ENCODE results near the gene ARMH3.
A peak's percentile ranks its signal among the peaks of the same experiment; 100 is the strongest.
"Not testable (repeated sequence)": the region's sequence is repeated elsewhere in the genome, so short reads cannot be mapped to it uniquely, and the experiment has no call there.

Gene ARMH3

GRCh38 chr10:101980677-101981076, 75.3 kb downstream of the ARMH3 start:
- not testable (repeated sequence) for DNase-seq

DNA sequence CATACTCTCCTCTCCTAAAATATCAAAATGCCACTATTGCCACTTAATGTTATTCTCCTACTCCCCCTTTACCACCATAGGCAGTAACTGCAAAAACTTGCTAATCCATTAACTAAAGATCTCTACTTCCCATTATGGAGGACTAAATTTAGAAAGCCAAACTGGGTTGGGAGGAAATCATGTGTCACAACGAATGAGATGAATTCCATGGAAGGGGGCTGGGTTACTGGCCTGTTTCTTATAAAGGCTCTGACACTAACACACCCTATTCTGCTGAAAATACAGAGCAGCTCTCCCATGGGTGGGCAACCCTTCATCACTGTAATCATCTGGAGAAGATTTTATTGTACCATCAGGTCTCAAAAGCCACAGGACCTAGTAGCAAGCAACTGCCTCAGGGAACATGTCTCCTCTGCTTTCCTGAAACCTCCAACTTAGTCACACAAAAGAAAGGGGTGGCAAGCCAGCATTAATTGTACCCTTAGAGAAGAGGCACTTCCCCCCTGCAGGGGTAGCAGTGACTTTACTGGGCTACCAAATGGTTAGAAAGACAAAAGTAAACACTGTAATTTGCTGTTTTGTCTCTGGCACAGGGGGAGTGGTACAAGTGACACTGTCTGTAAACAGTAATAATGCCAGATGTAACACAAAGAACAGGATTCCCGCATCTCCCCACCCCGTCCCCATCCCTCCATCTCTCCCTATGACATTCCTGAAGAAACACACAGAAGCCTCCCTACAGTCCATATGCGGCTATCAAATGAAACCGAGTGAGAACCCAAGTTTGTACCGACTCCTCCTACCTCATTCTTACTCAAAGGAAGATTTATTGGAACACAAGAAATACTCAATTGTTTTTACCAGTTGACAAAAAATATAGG, 81.6 kb downstream of the ARMH3 start:
- DNase-seq = no peak

DNA sequence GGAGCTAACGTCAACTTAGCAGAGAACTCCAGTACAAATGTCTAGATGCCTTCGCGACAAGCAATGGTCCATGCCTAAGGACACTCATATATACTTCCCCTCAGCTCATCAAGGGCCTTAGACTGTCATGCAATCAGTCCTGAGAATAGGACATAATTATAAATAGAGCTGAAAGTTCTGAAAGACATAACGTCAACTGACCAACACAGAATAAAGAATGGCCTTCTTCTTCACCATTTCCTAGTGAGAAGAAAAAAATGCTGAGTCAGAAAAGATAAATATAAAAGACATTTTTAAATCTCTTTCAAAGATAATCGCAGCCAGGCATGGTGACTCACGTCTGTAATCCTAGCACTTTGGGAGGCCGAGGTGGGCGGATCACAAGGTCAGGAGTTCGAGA, 83.2 kb downstream of the ARMH3 start:
- peak; percentile 13 for DNase-seq

- no peak for DNase-seq
Observed at GRCh38 chr10:101969412-101969922, 86.5 kb downstream of the ARMH3 start.

DNA sequence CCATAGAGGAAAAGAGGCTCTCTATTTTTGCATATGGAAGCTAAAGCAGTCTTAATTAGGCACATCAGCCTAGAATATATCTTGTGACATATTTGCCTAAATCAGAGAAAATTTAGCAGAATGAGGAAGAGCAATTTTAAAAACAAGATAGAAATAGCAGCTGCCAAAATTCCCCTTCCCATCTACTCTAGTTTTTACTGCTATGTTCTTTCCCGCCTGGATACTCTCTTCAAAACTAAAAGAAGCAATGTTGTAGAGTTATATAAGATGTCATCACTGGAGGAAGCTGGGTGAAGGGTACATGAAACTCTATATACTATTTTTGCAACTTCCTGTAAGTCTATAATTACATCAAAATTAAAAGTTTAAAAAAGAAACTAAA, 87.0 kb downstream of the ARMH3 start:
- no peak for DNase-seq

- no peak for DNase-seq
Observed at GRCh38 chr10:101968286-101968939, 87.6 kb downstream of the ARMH3 start.

DNA sequence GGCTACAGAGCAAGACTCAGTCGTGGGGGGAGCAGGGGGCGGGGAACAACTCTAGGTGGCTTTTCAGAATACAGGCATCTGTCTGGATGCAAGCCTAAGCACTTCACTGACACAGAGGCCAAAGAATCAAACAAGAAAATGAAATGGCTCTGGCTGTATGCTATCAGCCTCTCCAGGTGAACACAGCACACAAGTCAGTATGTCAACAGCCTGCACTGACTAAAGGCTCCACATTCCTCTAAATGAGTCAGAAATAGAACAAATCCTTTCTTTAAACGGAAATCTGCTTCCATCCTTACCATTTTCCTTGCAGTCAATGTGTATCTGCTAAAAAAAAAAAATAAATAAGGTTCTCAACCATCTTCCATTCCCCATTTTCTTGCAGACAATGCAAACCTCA, 88.3 kb downstream of the ARMH3 start:
- no peak for DNase-seq

DNA sequence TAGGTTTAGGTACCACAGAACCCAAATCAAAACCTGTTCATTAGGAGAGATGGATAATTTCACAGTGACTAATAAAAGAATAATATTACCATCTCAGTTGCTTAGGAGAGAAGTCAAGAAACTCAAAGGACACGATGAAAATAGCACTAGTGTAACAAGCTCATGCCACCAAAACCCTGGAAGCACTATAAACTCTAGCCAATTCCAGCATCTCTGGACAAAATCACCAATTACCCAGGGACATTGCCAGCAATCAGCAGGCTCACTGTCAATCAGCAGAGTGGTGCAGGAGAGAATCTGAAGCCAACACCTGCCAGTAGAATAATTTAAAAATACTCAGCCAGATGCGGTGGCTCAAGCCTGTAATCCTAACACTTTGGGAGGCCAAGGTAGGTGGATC, 88.9 kb downstream of the ARMH3 start:
- no peak for DNase-seq

DNA sequence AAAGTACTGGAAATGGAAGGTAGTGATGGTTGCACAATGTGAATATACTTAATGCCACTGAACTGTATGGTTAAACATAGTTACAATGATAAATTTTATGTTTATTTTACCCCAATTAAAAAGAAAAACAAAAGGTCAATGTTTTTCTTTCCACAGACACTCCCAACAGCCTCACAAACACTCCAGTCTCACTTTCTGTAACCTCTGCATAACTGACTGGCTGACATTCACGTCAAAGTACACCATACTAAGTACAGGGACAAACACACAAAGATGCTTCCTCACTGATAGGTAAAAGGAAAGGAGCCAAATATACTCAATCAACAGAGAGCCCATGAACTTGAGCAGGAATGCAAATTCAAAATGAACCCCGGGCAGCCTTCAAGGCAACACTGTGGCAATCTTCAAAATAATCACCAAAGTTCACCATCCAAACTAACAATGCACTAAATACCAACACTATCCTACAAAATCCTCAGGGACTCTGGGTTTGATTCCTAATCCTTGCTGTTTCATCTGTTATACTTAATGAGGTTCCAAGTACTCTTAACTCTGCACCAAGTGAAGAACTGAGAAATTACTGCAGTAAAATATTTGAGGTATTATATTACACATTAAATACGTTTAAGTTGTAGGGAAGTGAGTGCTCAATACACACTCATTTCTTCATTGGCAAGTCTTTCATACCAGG, 90.8 kb downstream of the ARMH3 start:
- DNase-seq = no peak

GRCh38 chr10:101961591-101962498, 94.1 kb downstream of the ARMH3 start:
- no peak for DNase-seq

- no peak for DNase-seq
Observed at GRCh38 chr10:101960879-101961395, 95.0 kb downstream of the ARMH3 start.

- no peak for DNase-seq
Observed at GRCh38 chr10:101959346-101959916, 96.5 kb downstream of the ARMH3 start.

GRCh38 chr10:101958691-101959090, 97.3 kb downstream of the ARMH3 start:
- DNase-seq = no peak

DNA sequence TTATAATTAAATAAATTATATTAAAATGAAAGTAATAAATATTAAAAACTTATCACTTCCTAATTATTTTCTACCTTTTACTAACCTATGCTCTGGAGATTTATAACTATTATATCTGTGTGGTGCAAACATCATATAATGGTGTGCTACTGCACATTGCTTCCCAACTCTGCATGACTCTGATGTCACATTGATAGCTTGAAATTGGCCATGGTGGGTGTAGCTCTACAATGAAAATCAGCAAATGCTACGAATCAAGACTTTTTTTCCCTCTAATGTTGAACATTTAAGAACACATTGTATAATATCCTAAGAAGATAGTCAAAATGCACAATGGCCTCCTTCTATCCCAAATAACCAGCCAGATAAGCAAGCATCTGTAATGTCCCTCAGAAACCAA, 99.1 kb downstream of the ARMH3 start:
- no peak for DNase-seq

DNA sequence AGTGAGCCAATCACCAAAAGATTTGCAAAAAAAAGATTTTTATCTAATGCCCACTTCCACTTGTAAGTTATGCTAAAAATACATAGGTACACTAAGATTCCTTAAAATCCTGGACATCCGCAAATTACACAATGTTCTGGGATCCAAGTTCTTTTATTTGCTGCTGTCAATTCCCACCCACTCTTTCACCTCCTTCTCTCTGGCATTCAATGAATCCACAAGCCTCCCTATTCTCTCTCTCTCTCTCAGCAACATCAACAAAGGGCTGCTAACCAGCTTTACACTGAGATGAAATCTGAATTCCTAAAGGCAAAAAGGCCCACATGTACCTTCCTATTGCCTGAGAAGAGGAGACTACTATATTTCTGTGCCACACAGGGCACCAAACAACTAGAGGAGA, 99.9 kb downstream of the ARMH3 start:
- no peak for DNase-seq

- DNase-seq = no peak
Observed at GRCh38 chr10:101952191-101952590, 103.8 kb downstream of the ARMH3 start.

- DNase-seq = no peak
Observed at GRCh38 chr10:101950213-101950612, 105.8 kb downstream of the ARMH3 start.

- DNase-seq = no peak
Observed at GRCh38 chr10:101941871-101942270, 114.1 kb downstream of the ARMH3 start.

- DNase-seq = no peak
Observed at GRCh38 chr10:101940916-101941315, 115.1 kb downstream of the ARMH3 start.

DNA sequence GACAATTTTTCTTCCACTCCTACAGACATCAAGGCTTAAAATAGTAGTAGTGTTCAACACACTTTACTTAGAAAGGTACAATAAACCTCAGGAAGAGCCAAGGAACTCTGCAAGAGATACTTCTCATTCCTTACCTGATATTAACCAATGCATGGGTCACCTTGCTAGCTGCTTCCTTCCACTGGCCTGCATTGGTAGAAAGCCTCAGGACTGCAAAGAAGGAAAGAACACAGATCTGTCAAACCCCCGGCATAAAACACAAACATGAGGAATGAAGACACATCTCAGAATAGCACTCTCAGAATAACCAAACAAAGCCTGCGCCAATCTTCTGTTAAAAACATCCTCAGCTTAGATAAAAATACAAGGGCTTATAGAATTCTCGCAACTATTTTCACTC, 116.2 kb downstream of the ARMH3 start:
- DNase-seq = no peak

DNA sequence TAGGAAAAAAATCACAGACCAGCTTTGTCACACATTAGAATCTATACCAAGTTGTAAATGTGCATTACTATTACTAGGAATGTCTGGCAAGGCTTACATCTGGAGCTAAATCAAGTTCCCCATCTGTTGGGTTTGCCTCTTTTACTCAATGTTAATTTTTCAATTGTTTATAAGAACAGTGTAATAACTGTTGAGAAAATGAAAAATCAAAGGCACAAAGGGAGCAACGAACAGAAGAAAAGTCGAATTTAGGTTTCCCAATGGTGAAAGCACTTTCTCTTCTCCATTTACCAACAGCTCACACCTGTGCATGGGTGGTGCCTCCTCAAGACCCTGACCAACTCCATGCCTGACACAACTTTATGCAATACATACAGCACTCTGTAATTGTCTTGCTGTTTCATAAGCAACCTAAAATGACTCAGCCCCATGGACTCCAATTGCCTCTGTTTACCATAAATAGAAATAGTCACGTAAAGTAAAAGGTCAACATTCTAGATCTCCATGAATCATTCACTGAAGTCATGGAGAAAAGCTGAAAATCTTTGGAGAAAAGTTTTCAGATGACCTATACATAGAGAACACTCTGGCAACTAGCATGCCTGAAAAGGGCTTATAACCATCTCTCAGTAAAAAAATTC, 116.8 kb downstream of the ARMH3 start:
- DNase-seq = no peak

Measured in hematopoietic multipotent progenitor cell treated with erythropoietin and hydrocortisone succinate and interleukin-3 and kit ligand, for 8 days (in vitro differentiated cells).